GM19043 (cell line): ENCODE data around the gene TIMM17A.
"Not testable (repeated sequence)": the region's sequence is repeated elsewhere in the genome, so short reads cannot be mapped to it uniquely, and the experiment has no call there.

ENCODE experiments used
- ATAC-seq: cut with Tn5 transposase; IDR thresholded peaks from one replicate; pipeline ENCODE4 v1.9.1; 2021; ENCODE audit warnings: low read depth; ENCODE audit not compliant: unreplicated experiment

TIMM17A gene

GRCh38 chr1:201939574-201939973 lies 15.7 kb upstream of the TIMM17A start:
- ATAC-seq, result no peak

DNA sequence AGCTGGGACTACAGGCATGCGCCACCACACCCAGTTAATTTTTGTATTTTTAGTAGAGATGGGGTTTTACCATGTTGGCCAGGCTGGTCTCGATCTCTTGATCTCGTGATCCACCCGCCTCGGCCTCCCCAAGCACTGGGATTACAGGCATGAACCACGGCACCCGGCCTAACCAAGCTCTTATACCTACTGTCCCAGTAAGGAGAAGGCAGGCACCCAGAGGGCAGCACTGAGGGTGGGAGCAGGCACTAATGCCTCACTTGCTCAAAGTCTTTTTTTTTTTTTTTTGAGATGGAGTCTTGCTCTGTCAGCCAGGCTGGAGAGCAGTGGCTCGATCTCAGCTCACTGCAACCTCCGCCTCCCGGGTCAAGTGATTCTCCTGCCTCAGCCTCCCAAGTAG lies 15.0 kb upstream of the TIMM17A start:
- not testable (repeated sequence) for ATAC-seq

- no peak for ATAC-seq
These were observed 13.7 kb upstream of the TIMM17A start for GRCh38 chr1:201941420-201942128.

DNA sequence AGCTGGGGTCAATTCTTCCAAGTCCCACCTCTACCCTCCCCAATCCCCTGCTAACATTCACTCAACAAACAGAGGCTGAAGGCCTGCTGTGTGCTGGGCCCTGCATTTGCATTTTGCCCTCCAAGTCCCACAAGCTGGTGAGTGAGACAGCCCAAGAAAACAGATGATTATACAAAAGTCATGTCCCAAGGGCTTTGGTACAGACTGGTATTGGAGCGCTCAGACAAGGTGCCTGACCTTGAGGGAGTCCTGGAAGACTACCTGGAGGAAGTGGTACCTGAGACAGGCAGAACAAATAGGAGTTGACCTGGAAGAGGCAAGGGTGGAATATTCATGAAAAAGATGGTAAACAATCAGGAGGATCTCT lies 13.2 kb upstream of the TIMM17A start:
- ATAC-seq, result no peak

- ATAC-seq, result no peak
These were observed 11.3 kb upstream of the TIMM17A start for GRCh38 chr1:201944002-201944401.

GRCh38 chr1:201944639-201945038 lies 10.7 kb upstream of the TIMM17A start:
- ATAC-seq, result no peak

GRCh38 chr1:201945157-201945556 lies 10.1 kb upstream of the TIMM17A start:
- no peak for ATAC-seq

DNA sequence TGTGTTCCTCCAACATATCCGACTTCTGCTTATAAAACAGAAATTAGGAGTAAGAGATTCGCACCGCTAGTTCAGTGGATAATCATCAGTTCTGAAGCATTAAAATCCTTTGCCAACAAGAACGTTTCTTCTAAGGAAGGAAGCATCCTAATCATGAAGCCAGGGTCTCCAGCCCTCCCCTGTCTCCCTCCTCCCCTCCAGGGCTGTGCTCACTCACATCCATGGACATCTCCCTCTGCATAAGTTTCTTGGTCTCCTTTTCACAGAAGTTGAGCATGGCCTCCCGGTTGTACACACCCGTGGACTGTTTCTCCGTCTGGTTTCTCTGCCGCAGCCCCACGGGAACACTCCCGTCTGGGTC lies 9.5 kb upstream of the TIMM17A start:
- no peak for ATAC-seq

GRCh38 chr1:201946224-201946908 lies 8.9 kb upstream of the TIMM17A start, which contains the start of gene LMOD1:
LMOD1 (minus strand) TSS chr1:201946548; CDS start chr1:201946340, 208 bp downstream.
- ATAC-seq, result no peak

DNA sequence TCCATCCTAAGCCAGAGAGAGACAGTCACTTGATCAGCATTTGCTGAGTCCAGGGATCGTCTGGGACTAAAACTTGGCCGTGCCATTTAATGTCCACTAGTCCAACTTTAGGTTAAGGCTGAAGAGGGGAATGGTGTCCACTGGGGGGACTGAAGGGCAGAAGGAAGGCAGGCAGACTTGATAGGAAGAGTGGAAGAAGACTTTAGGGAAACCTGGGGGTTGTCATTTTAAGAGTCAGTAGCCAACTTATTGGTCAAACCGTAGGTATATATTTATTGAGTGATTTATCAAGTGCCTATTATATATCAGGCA lies 7.7 kb upstream of the TIMM17A start:
- ATAC-seq, result no peak

GRCh38 chr1:201949491-201949890 lies 5.8 kb upstream of the TIMM17A start:
- no peak for ATAC-seq

DNA sequence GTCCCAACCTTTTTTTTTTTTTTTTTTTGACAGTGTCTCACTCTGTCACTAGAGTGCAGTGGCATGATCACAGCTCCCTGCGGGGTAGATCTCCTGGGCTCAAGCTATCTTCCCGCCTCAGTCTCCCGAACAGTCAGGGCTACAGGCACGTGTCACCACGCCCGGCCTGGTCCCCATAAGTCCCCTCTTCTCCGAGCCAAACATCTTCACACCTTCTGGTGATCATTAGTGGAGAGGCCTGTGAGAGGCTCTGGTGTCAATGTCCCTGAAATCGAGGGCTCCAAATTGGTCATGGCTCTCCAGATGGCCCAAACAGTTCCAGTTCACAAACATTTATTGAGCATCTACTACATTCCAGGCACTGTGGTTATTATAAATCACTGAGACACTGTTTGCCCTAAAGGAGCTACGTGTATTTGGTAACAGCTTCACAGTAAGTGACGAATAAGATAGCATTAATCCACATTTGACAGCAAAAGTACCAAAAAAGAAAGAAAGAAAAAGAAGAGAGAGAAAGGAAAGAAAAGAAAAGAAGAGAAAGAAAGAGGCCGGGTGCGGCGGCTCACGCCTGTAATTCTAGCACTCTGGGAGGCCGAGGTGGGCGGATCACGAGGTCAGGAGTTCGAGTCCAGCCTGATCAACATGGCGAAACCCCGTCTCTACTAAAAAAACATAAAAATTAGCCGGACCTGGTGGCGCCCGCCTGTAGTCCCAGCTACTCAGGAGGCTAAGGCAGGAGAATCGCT lies 867 bp upstream of the TIMM17A start:
- ATAC-seq, result no peak

GRCh38 chr1:201955729-201956143 lies 433 bp downstream of the TIMM17A start:
- no peak for ATAC-seq

GRCh38 chr1:201958348-201958747 lies 3.0 kb downstream of the TIMM17A start:
- ATAC-seq, result no peak

GRCh38 chr1:201962382-201962781 lies 7.1 kb downstream of the TIMM17A start:
- not testable (repeated sequence) for ATAC-seq

GRCh38 chr1:201964261-201964660 lies 9.0 kb downstream of the TIMM17A start:
- ATAC-seq, result no peak

- no peak for ATAC-seq
These were observed 10.9 kb downstream of the TIMM17A start for GRCh38 chr1:201966171-201966570.

DNA sequence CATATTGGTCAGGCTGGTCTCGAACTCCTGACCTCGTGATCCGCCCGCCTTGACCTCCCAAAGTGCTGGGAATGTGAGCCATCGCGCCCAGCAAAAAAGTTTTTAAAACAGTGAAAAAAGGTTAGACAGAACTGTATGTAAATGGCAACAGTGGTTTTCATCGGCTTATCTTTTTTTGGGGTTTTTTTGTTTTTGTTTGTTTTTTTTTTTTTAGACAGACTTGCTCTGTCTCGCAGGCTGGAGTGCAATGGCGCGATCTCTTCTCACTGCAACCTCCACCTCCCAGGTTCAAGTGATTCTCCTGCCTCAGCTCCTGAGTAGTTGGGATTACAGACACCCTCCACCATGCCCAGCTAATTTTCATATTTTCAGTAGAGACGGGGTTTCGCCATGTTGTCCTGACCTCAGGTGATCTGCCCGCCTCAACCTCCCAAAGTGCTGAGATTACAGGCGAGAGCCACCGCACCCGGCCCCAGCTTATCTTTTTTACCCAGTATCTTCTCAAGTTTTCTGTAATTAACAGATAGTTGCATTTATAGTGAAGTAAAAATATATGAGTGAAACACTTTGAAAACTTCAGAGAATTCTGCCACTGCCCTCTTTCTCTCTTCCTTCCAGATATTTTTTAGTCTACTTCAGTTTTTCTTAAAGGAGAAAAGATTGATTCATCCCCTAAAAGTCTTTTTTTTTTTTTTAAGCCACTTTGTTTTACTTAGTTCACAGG lies 13.1 kb downstream of the TIMM17A start:
- no peak for ATAC-seq

GRCh38 chr1:201970334-201971159 lies 15.2 kb downstream of the TIMM17A start:
- ATAC-seq, result no peak

DNA sequence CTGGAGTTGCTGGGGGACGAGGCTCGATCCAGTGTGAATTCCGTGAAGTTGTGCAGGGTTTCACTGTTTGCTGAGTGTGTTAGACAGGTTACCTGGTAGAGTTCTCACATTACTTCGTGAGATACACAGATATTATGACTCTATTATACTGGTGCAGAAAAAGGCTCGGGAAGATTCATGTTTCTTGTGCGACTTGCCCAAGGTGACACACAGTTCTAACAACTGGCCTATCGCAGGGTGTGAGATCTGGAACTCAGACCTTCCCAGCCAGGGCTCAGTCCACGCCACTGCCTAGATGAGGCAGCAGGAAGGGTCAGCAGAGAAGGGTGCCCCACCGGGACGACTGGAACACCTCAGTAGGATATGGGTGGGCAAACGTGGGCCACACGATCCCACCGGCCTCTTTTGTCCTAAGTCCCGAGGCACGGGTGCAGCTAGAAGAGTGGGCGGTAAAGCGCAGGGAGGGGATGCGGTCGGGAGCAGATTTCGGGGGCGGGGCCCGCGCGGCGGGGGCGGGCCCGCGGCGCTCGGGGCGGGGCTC lies 26.8 kb downstream of the TIMM17A start:
- no peak for ATAC-seq
